ENCODE results near the gene OR52R1.

OR52R1 gene

DNA sequence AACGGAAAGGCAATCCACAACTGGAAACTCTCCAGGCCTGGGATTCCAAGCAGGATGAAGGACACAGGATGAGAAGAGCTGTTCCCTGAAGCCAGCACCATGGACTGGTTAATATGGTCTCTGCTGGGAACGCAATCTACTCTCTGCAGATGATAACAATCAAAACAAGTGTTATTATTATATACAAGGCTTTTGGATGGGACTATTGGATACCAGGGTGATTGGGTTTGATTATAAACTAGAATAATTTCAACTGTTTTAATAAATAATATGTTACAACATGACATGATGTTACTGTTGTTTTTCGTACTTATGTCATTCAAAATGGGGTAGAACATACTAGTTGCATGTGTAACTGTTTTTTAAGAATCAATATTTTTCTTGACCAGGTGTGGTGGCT lies at the start of gene OR52R1:
OR52R1 (minus strand) TSS at position 101 of the 400 bp plus-strand sequence; CDS start at position 101, 0 bp downstream.
- ChIA-PET CTCF (no interaction called here), POLR2A (no interaction called here)
- no peak for DNase-seq (ENCODE audit: low read depth, low spot score)
- TF ChIP-seq, protein P1, sequence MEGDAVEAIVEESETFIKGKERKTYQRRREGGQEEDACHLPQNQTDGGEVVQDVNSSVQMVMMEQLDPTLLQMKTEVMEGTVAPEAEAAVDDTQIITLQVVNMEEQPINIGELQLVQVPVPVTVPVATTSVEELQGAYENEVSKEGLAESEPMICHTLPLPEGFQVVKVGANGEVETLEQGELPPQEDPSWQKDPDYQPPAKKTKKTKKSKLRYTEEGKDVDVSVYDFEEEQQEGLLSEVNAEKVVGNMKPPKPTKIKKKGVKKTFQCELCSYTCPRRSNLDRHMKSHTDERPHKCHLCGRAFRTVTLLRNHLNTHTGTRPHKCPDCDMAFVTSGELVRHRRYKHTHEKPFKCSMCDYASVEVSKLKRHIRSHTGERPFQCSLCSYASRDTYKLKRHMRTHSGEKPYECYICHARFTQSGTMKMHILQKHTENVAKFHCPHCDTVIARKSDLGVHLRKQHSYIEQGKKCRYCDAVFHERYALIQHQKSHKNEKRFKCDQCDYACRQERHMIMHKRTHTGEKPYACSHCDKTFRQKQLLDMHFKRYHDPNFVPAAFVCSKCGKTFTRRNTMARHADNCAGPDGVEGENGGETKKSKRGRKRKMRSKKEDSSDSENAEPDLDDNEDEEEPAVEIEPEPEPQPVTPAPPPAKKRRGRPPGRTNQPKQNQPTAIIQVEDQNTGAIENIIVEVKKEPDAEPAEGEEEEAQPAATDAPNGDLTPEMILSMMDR (IDR thresholded peaks at IDR 0.05; ENCODE audit: insufficient read depth, low read length, missing control alignments): no peak
- H3K4me3 ChIP-seq (ENCODE audit: low read depth, low read length): no peak within 1 kb of the TSS

DNA sequence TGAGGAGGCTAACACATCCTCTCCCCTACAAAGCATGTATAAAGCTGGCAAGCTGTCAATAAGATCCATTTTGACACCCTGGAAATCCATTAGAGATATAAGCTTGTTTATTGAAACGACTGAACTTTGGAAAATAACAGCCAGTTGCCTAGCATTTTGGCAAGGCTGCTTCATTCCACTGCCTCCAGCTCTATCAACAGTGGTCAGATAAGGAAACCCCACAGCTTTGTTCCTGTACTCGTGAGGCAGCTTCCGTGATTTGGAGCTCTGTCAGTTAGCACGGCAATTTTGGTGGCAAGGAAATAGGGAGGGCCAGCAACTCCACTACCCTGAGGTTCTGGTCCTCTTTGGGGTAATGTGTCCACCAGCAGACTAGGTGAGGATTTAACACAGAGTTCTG lies 46.9 kb upstream of the OR52R1 start:
- CTCF ChIA-PET: no interaction called here
- no peak overlapping the region for H3K4me3 ChIP-seq (ENCODE audit: low read depth, low read length)
- TF ChIP-seq, protein P1 (IDR thresholded peaks at IDR 0.05; ENCODE audit: insufficient read depth, low read length, missing control alignments): no peak
- POLR2A ChIA-PET: no interaction called here
- DNase-seq (ENCODE audit: low read depth, low spot score): no peak

DNA sequence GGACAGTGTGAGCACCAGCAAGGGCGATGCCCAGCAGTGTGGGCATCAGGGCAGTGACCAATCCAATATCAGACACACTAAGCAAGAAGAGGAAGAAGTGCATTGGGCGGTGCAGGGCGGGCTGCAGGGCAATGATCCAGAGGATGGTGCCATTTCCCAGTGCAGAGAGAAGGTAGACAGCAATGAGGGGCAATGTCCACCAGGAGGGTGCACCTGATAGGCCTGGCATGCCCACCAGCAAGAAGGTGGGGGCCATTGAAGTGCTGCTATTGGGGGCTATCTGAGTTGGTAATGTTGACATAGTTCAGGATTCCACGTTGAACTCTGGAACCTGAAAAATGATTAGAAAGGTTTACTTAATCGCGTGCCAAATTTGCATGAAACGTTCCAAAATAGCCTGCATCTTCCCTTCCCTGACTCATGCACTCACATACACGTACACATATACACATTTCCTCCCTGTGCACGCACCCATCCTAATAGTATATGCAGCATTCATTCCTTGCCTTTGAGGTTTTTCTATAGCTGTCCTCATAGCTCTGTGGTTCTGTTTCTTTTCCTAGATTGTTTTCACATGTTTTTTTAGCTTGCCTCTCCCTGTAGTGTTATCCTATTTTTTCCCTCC lies 44.8 kb upstream of the OR52R1 start, which contains the start of gene OR51S1:
OR51S1 (minus strand) TSS at position 301 of the 625 bp plus-strand sequence; CDS start at position 301, 0 bp downstream.
- TF ChIP-seq, protein P1 (IDR thresholded peaks at IDR 0.05; ENCODE audit: insufficient read depth, low read length, missing control alignments): no peak
- no peak within 1 kb of the TSS for H3K4me3 ChIP-seq (ENCODE audit: low read depth, low read length)
- CTCF ChIA-PET: no interaction called here
- DNase-seq (ENCODE audit: low read depth, low spot score): no peak
- POLR2A ChIA-PET: no interaction called here

DNA sequence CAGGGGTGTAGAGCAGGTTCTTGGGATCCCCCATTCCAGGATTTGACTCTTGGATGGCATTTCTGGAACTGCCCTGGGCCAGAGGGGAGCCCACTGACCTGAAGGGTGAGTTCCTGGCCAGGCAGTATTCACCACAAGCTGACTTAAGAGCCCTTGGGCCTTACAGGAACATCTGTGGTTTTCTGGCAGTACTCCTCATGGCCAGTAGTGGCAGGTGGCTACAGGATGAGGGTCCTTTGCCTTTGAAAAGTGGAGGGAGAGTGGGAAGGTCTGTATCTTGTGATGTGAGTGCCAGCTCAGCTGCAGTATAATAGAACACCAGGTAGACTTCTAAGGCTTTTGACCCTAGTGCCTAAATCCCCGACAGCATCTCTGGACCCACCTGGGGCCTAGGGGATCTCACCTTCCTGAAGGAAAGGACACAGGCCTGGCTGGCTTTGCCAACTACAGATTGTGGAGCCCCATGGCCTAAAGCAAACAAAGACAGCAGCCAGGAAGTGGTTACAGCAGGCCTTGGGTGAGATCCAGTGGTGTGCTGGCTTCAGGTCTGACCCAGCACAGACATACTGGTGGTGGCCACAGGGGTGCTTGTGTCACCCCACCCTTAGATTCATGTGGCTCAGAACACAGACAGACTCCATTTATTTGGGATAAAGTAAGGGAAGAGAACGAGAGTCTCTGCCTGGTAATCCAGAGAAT lies 35.8 kb upstream of the OR52R1 start:
- H3K4me3 ChIP-seq (ENCODE audit: low read depth, low read length): no peak overlapping the region
- ChIA-PET POLR2A (no interaction called here), CTCF (no interaction called here)
- no peak for DNase-seq (ENCODE audit: low read depth, low spot score)
- TF ChIP-seq, protein P1 (IDR thresholded peaks at IDR 0.05; ENCODE audit: insufficient read depth, low read length, missing control alignments): no peak

DNA sequence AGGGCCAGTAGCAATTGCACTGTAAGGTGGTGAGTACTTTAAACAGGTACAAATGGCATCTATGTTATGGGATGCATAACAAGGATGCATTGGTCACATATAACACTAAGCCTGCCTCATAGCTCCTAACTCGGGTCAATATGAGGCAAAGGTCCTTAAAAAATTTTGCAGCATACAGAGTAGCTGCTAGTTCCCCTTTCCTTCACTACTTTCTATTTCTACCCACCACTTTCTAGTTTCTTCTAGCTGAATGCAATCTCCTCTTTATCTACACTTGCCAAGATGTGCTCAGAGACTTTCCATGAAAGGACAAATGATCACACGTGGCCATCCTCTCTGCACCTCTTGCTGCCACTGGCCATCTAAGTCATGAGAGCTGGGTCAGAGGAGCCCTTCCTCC lies 26.7 kb upstream of the OR52R1 start:
- ChIA-PET POLR2A (no interaction called here), CTCF (interaction anchor here (0.8 to 1.7 kb wide), 2 partner anchors 194 to 204 kb away, joined by 3 to 10 read pairs; partner anchors contain the start of gene OR51D1)
- DNase-seq (ENCODE audit: low read depth, low spot score): no peak

DNA sequence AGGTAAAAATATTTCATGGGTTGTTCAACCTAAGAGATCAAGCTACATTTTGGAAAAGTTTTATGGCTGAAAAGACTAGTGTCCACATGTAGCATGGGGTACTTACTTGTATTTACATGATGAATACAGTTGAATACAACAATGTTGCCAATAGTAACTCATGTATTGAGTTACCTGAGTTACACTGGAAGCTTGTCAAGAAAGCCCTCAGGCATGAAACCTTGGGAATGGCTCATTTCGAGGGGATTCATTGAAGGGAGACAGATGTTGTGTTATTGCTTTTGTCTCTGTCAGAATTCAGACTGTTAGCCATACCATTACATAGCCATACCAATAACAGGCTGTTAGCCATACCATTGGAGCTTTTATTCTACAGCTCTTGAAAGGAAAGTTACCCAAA lies 26.2 kb upstream of the OR52R1 start:
- ChIA-PET POLR2A (no interaction called here), CTCF (interaction anchor here (0.8 to 1.7 kb wide), 2 partner anchors 194 to 203 kb away, joined by 3 to 10 read pairs; partner anchors contain the start of gene OR51D1)
- no peak for DNase-seq (ENCODE audit: low read depth, low spot score)
- TF ChIP-seq, protein P1 (IDR thresholded peaks at IDR 0.05; ENCODE audit: insufficient read depth, low read length, missing control alignments): no peak
- H3K4me3 ChIP-seq (ENCODE audit: low read depth, low read length): no peak overlapping the region

More for the DNA sequence above, 26.7 kb upstream of the OR52R1 start:
- TF ChIP-seq, protein P1 (IDR thresholded peaks at IDR 0.05; ENCODE audit: insufficient read depth, low read length, missing control alignments): no peak
- no peak overlapping the region for H3K4me3 ChIP-seq (ENCODE audit: low read depth, low read length)

Data from AG04449 (cell line).